GM06990 (cell line): ENCODE data around the gene CFAP97.
"Not testable (repeated sequence)": the region's sequence is repeated elsewhere in the genome, so short reads cannot be mapped to it uniquely, and the experiment has no call there.

ENCODE experiments used
- DNase-seq: peaks from one replicate; pipeline ENCODE4 v3.0.0-alpha.2; 2011; ENCODE audit not compliant: insufficient read length; ENCODE audit errors: extremely low read depth
- H3K27me3 ChIP-seq: replicated peaks from 2 replicates; pipeline ENCODE4 v1.6.0; 2011; ENCODE audit warnings: low read length; ENCODE audit not compliant: control insufficient read depth, insufficient read depth
- H3K36me3 ChIP-seq: 2 replicates; pipeline ENCODE4 v1.5.1; 2011; ENCODE audit warnings: low read length; ENCODE audit not compliant: control insufficient read depth, insufficient read depth
- H3K4me3 ChIP-seq: replicated peaks from 2 replicates; pipeline ENCODE4 v1.5.1; 2011; ENCODE audit warnings: low read depth, mild to moderate bottlenecking, control low read depth, low read length
- CTCF ChIP-seq: IDR thresholded peaks from 2 replicates; pipeline ENCODE4 v1.5.1; 2011; ENCODE audit warnings: low read length, control low read depth, mild to moderate bottlenecking, inconsistent platforms; ENCODE audit not compliant: insufficient read depth, poor library complexity, severe bottlenecking

CFAP97 gene

GRCh38 chr4:185119927-185120630 is 83.7 kb downstream of the CFAP97 start:
- TF ChIP-seq CTCF: no peak
- Histone ChIP-seq H3K4me3 (no peak overlapping the region), H3K36me3 (no peaks in the 10 kb centered on the region), H3K27me3 (peaks cover 2% of the 10 kb centered on the region; the same call in 1 of the 2 replicates)
- DNase-seq: no peak

GRCh38 chr4:185119467-185119866 is 84.3 kb downstream of the CFAP97 start:
- H3K27me3 ChIP-seq, H3K36me3 ChIP-seq, DNase-seq: not testable (repeated sequence)

GRCh38 chr4:185118876-185119275 is 84.9 kb downstream of the CFAP97 start:
- peaks cover 2% of the 10 kb centered on the region; the same call in 1 of the 2 replicates for H3K27me3 ChIP-seq
- H3K4me3 ChIP-seq: no peak overlapping the region
- TF ChIP-seq CTCF: no peak
- H3K36me3 ChIP-seq: no peaks in the 10 kb centered on the region
- no peak for DNase-seq

More at GRCh38 chr4:185119467-185119866, 84.3 kb downstream of the CFAP97 start:
- H3K4me3 ChIP-seq: not testable (repeated sequence)

GRCh38 chr4:185117300-185117934 is 86.4 kb downstream of the CFAP97 start:
- TF ChIP-seq CTCF: no peak
- Histone ChIP-seq H3K4me3 (no peak overlapping the region), H3K36me3 (no peaks in the 10 kb centered on the region), H3K27me3 (peaks cover 2% of the 10 kb centered on the region; the same call in 1 of the 2 replicates)
- no peak for DNase-seq

GRCh38 chr4:185115827-185116232 is 88.0 kb downstream of the CFAP97 start:
- TF ChIP-seq CTCF: no peak
- H3K27me3 ChIP-seq: peaks cover 2% of the 10 kb centered on the region; the same call in 1 of the 2 replicates
- no peaks in the 10 kb centered on the region for H3K36me3 ChIP-seq
- no peak overlapping the region for H3K4me3 ChIP-seq
- DNase-seq: no peak

- no peak for DNase-seq
- no peak for TF ChIP-seq CTCF
- peaks cover 2% of the 10 kb centered on the region; the same call in 1 of the 2 replicates for H3K27me3 ChIP-seq
- no peaks in the 10 kb centered on the region for H3K36me3 ChIP-seq
- no peak overlapping the region for H3K4me3 ChIP-seq
These were observed 90.5 kb downstream of the CFAP97 start for GRCh38 chr4:185113340-185113739.
